Peyer's patch (tissue), 4 donors: Measurements from ENCODE around the gene SERGEF.

Experiments
- CTCF ChIP-seq, 6 experiments: fragments of 450-650 bp in 4 of 6; fragments of 200-600 bp in 2 of 6; sonication (generic) in 1 of 6; IDR thresholded peaks; one replicate each; pipeline ENCODE4 v1.5.1; 2017 to 2019; ENCODE audit warnings: antibody characterized with exemption in 6 of 6, mild to moderate bottlenecking in 3 of 6, moderate library complexity in 1 of 6
- POLR2A ChIP-seq, 2 donors: fragments of 450-650 bp; IDR thresholded peaks; one replicate each; pipeline ENCODE4 v1.5.1; 2017; ENCODE audit warnings: antibody characterized with exemption in 2 of 2, mild to moderate bottlenecking in 2 of 2, moderate library complexity in 2 of 2

- TF ChIP-seq CTCF (IDR thresholded peaks at IDR 0.05): no peak
- TF ChIP-seq POLR2A (IDR thresholded peaks at IDR 0.05): no peak
Observed at GRCh38 chr11:17933708-17934107, 79.1 kb downstream of the SERGEF start.
